SJCRH30 (cell line): ENCODE results near the gene KEAP1. TPM values are rescaled to one million over a fixed set of nuclear protein-coding genes. Genes with fewer than 3 reads are reported as not detected.
A peak's percentile ranks its signal among the peaks of the same experiment; 100 is the strongest.

Source experiments
- DNase-seq, 2 experiments: peaks; one replicate each; pipeline ENCODE4 v3.0.0-alpha.2; 2015 to 2020
- H3K27ac ChIP-seq: fragments of 250-450 bp; sonication (Bioruptor Pico); 2 replicates; pipeline ENCODE4 v1.5.1; 2020; ENCODE audit warnings: mild to moderate bottlenecking, moderate library complexity
- H3K27me3 ChIP-seq: fragments of 250-450 bp; sonication (Bioruptor Pico); 2 replicates; pipeline ENCODE4 v1.5.1; 2020; ENCODE audit warnings: mild to moderate bottlenecking, moderate library complexity
- H3K36me3 ChIP-seq: fragments of 250-450 bp; sonication (Bioruptor Pico); 2 replicates; pipeline ENCODE4 v1.5.1; 2020; ENCODE audit warnings: mild to moderate bottlenecking, moderate library complexity
- H3K4me1 ChIP-seq: fragments of 250-450 bp; sonication (Bioruptor Pico); 2 replicates; pipeline ENCODE4 v1.5.1; 2020; ENCODE audit warnings: mild to moderate bottlenecking, moderate library complexity
- H3K4me3 ChIP-seq: fragments of 250-450 bp; sonication (Bioruptor Pico); 2 replicates; pipeline ENCODE4 v1.5.1; 2020; ENCODE audit warnings: mild to moderate bottlenecking, moderate library complexity
- H3K9me3 ChIP-seq: fragments of 250-450 bp; sonication (Bioruptor Pico); replicated peaks from 2 replicates; pipeline ENCODE4 v1.5.1; 2020; ENCODE audit warnings: mild to moderate bottlenecking, moderate library complexity
- total RNA-seq: library from RNA; depleted of rRNA; stranded (reverse); fragments of >200 nt; shearing (Covaris generic); gene quantifications from 2 replicates; pipeline ENCODE4 v1.2.3, GENCODE V29; 2014; rRNA removed

KEAP1 gene
- total RNA-seq, 1 experiment from 2014 or later = 45.3 TPM

DNA sequence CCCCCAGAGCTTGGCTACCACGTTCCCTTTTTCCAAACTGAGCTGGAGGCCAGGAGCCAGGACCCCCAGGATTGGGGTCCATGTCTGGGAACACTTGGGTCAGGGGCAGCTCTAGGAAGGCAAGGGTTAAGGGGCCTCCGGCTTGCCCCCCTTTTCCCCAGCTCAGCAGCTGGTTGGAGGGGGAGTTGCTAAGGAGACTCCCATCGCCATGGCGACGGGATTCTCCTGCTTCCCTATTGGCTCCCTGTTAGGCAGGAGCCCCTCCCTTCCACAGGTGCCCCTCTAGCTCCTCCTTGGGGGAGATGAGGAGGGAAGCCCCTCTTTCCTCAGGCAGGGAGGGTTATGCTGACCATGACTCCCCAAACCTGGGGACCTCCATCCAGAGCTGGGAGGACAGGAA is 48.9 kb downstream of the KEAP1 start:
- Histone ChIP-seq H3K4me1 (peaks cover 14% of the 10 kb centered on the region), H3K4me3 (no peak overlapping the region), H3K9me3 (no peaks in the 10 kb centered on the region), H3K36me3 (no peaks in the 10 kb centered on the region), H3K27ac (no peak overlapping the region), H3K27me3 (no peaks in the 10 kb centered on the region)
- DNase-seq = peak; percentile 72 to 77

GRCh38 chr19:10453852-10454251 is 49.3 kb downstream of the KEAP1 start:
- Histone ChIP-seq H3K9me3 (no peaks in the 10 kb centered on the region), H3K27ac (no peak overlapping the region), H3K36me3 (no peaks in the 10 kb centered on the region), H3K27me3 (no peaks in the 10 kb centered on the region), H3K4me1 (peaks cover 14% of the 10 kb centered on the region), H3K4me3 (no peak overlapping the region)
- no peak for DNase-seq

GRCh38 chr19:10452726-10453618 is 50.2 kb downstream of the KEAP1 start:
- DNase-seq = peak; percentile 65 to 76
- no peak overlapping the region for H3K27ac ChIP-seq
- peaks cover 14% of the 10 kb centered on the region for H3K4me1 ChIP-seq

GRCh38 chr19:10450853-10451609 is 52.1 kb downstream of the KEAP1 start:
- H3K4me3 ChIP-seq = no peak overlapping the region
- H3K27ac ChIP-seq = no peak overlapping the region
- no peaks in the 10 kb centered on the region for H3K9me3 ChIP-seq
- no peaks in the 10 kb centered on the region for H3K36me3 ChIP-seq
- DNase-seq = peak; percentile 57 to 65
- H3K27me3 ChIP-seq = no peaks in the 10 kb centered on the region
- peaks cover 14% of the 10 kb centered on the region for H3K4me1 ChIP-seq

More at GRCh38 chr19:10452726-10453618, 50.2 kb downstream of the KEAP1 start:
- Histone ChIP-seq H3K27me3 (no peaks in the 10 kb centered on the region), H3K4me3 (no peak overlapping the region), H3K36me3 (no peaks in the 10 kb centered on the region), H3K9me3 (no peaks in the 10 kb centered on the region)

- DNase-seq = no peak
- Histone ChIP-seq H3K4me1 (peaks cover 14% of the 10 kb centered on the region), H3K9me3 (no peaks in the 10 kb centered on the region), H3K27ac (no peak overlapping the region), H3K36me3 (no peaks in the 10 kb centered on the region), H3K27me3 (no peaks in the 10 kb centered on the region), H3K4me3 (no peak overlapping the region)
Observed at GRCh38 chr19:10450191-10450852, 52.8 kb downstream of the KEAP1 start.

- no peaks in the 10 kb centered on the region for H3K36me3 ChIP-seq
- no peak overlapping the region for H3K27ac ChIP-seq
- H3K4me1 ChIP-seq = peaks cover 12% of the 10 kb centered on the region
- no peak for DNase-seq
- no peak overlapping the region for H3K4me3 ChIP-seq
- no peaks in the 10 kb centered on the region for H3K27me3 ChIP-seq
- no peaks in the 10 kb centered on the region for H3K9me3 ChIP-seq
Observed at GRCh38 chr19:10449037-10449436, 54.1 kb downstream of the KEAP1 start.

DNA sequence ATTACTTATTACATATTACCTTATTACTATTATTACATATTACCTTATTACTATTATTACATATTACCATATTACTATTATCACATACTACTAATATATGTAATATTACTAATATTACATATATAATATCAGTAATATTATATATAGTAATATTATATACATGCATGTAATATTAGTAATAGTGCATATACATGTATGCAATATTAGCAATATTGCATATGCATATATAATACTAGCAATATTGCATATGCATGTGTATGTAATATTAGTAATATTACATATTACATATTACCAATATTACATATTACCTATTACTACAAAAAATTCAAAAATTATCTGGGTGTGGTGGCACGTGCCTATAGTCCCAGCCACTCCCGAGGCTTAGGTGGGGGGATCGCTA is 60.5 kb downstream of the KEAP1 start:
- no peaks in the 10 kb centered on the region for H3K27me3 ChIP-seq
- no peaks in the 10 kb centered on the region for H3K9me3 ChIP-seq
- H3K4me3 ChIP-seq = no peak overlapping the region
- no peak for DNase-seq
- peaks cover 8% of the 10 kb centered on the region; the same call in 1 of the 2 replicates for H3K4me1 ChIP-seq
- H3K27ac ChIP-seq = no peak overlapping the region
- no peaks in the 10 kb centered on the region for H3K36me3 ChIP-seq

DNA sequence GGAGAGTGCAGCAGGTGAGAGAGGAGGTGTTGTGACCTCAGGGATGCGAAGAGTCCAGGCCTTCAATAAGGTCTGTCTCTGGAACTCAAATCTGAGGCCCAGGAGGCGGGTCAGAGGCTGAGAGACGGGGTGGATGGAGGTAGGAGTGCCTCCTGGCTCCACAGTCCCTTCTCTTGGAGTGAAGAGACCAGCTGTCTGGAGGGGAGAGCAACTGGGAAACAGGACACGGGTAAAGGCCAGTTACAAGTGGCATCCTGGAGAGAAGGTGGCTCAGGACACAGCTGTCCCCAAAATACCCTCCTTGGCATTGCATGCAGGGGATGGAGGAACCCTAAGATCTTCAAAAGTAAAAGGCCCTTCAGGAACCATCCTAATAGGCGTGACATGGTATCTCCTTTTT is 63.6 kb downstream of the KEAP1 start:
- Histone ChIP-seq H3K4me1 (peaks cover 8% of the 10 kb centered on the region; the same call in 1 of the 2 replicates), H3K27ac (peak overlapping the region; percentile 42), H3K27me3 (no peaks in the 10 kb centered on the region), H3K9me3 (no peaks in the 10 kb centered on the region), H3K4me3 (no peak overlapping the region), H3K36me3 (no peaks in the 10 kb centered on the region)
- DNase-seq = peak; percentile 65 to 77

Other genes starting within 250 kb of the KEAP1 start
- gene ICAM1, start 232.2 kb downstream of the KEAP1 start, total RNA-seq = 0.85 and 0.86 TPM in 2 replicates
- gene ICAM4, start 216.4 kb downstream of the KEAP1 start, total RNA-seq = 1.7 and 2.8 TPM in 2 replicates
- gene ICAM5, start 213.4 kb downstream of the KEAP1 start, total RNA-seq = 0.22 and 0.28 TPM in 2 replicates
- 0.89 and 2.1 TPM in 2 replicates for gene ZGLP1, start 193.5 kb downstream of the KEAP1 start, total RNA-seq
- gene FDX2, start 187.3 kb downstream of the KEAP1 start, total RNA-seq = 11.5 and 17.5 TPM in 2 replicates
- 20.1 and 21.3 TPM in 2 replicates for gene RAVER1, start 169.8 kb downstream of the KEAP1 start, total RNA-seq
- 2.1 and 2.8 TPM in 2 replicates for gene ICAM3, start 163.7 kb downstream of the KEAP1 start, total RNA-seq
- gene TYK2, start 122.8 kb downstream of the KEAP1 start, total RNA-seq = 45.8 and 56.1 TPM in 2 replicates
- gene CDC37, start 99.8 kb downstream of the KEAP1 start, total RNA-seq = 118 and 130 TPM in 2 replicates
- gene PDE4A, start 82.8 kb downstream of the KEAP1 start, total RNA-seq = 3.7 and 4.2 TPM in 2 replicates
- 2.4 and 2.6 TPM in 2 replicates for gene S1PR5, start 14.1 kb upstream of the KEAP1 start, total RNA-seq
- gene ATG4D, start 40.5 kb upstream of the KEAP1 start, total RNA-seq = 25.5 and 26.4 TPM in 2 replicates
- 20.0 and 25.5 TPM in 2 replicates for gene KRI1, start 62.7 kb upstream of the KEAP1 start, total RNA-seq
- 7.5 and 7.9 TPM in 2 replicates for gene CDKN2D, start 65.6 kb upstream of the KEAP1 start, total RNA-seq
- 0.35 and 0.40 TPM in 2 replicates for gene AP1M2, start 84.0 kb upstream of the KEAP1 start, total RNA-seq
- 70.3 and 73.5 TPM in 2 replicates for gene SLC44A2, start 122.2 kb upstream of the KEAP1 start, total RNA-seq
- gene ILF3, start 151.0 kb upstream of the KEAP1 start, total RNA-seq = 277 and 302 TPM in 2 replicates
- gene QTRT1, start 198.1 kb upstream of the KEAP1 start, total RNA-seq = 13.2 and 14.6 TPM in 2 replicates
- gene DNM2, start 214.7 kb upstream of the KEAP1 start, total RNA-seq = 56.7 and 59.5 TPM in 2 replicates